Lower leg skin (tissue), 3 donors: Measurements from ENCODE around the gene RAB1A.

Source experiments
- CTCF ChIP-seq, 3 donors: fragments of 450-650 bp; IDR thresholded peaks; one replicate each; pipeline ENCODE4 v1.5.1; 2016; ENCODE audit warnings: antibody characterized with exemption in 3 of 3, mild to moderate bottlenecking in 3 of 3, moderate library complexity in 2 of 3
- POLR2A ChIP-seq, 2 donors: fragments of 450-650 bp; IDR thresholded peaks; one replicate each; pipeline ENCODE4 v1.6.1; 2016 to 2017; ENCODE audit warnings: antibody characterized with exemption in 2 of 2, mild to moderate bottlenecking in 1 of 2, moderate library complexity in 1 of 2

GRCh38 chr2:65059071-65059470, 70.8 kb downstream of the RAB1A start:
- TF ChIP-seq CTCF (IDR thresholded peaks at IDR 0.05) (no peak), POLR2A (IDR thresholded peaks at IDR 0.05) (no peak)
